Endodermal cell (in vitro differentiated cells): ENCODE results near the gene MS4A2. TPM values are rescaled to one million over a fixed set of nuclear protein-coding genes. Genes with fewer than 3 reads are reported as not detected.
"Not testable (repeated sequence)": the region's sequence is repeated elsewhere in the genome, so short reads cannot be mapped to it uniquely, and the experiment has no call there.

ENCODE experiments used
- DNase-seq: peaks from one replicate; pipeline ENCODE4 v3.0.0-alpha.2; 2017
- H3K27ac ChIP-seq: 2 replicates; pipeline ENCODE4 v1.5.1; 2013; ENCODE audit warnings: mild to moderate bottlenecking, low read depth, low read length, moderate library complexity
- H3K27me3 ChIP-seq: 2 replicates; pipeline ENCODE4 v1.6.1; 2013; ENCODE audit warnings: mild to moderate bottlenecking, low read length, moderate library complexity; ENCODE audit not compliant: insufficient read depth, control insufficient read depth, poor library complexity, severe bottlenecking
- H3K36me3 ChIP-seq: 2 replicates; pipeline ENCODE4 v1.7.0; 2013; ENCODE audit warnings: mild to moderate bottlenecking, low read length, moderate library complexity; ENCODE audit not compliant: control insufficient read depth, insufficient read depth
- H3K4me1 ChIP-seq: one replicate; pipeline ENCODE4 v1.7.0; 2013; ENCODE audit warnings: low read length; ENCODE audit not compliant: control insufficient read depth, insufficient read depth
- H3K4me3 ChIP-seq: 2 replicates; pipeline ENCODE4 v1.5.1; 2013; ENCODE audit warnings: mild to moderate bottlenecking, low read length, moderate library complexity
- H3K9ac ChIP-seq: 2 replicates; pipeline ENCODE4 v1.6.1; 2013; ENCODE audit warnings: mild to moderate bottlenecking, low read length, moderate library complexity; ENCODE audit not compliant: poor library complexity, severe bottlenecking; ENCODE audit errors: extremely low read depth
- H3K9me3 ChIP-seq: 2 replicates; pipeline ENCODE4 v1.6.1; 2013; ENCODE audit warnings: mild to moderate bottlenecking, low read length, moderate library complexity; ENCODE audit not compliant: control insufficient read depth
- H3K27ac Mint-ChIP-seq: 2 replicates; pipeline ENCODE4 v1.8.0; 2020; ENCODE audit warnings: mixed read lengths
- H3K27me3 Mint-ChIP-seq: 2 replicates; pipeline ENCODE4 v1.8.0; 2021; ENCODE audit warnings: mild to moderate bottlenecking, mixed read lengths; ENCODE audit not compliant: insufficient read depth
- H3K36me3 Mint-ChIP-seq: 2 replicates; pipeline ENCODE4 v1.8.0; 2020; ENCODE audit warnings: low read depth, mixed read lengths
- H3K4me1 Mint-ChIP-seq: 2 replicates; pipeline ENCODE4 v1.8.0; 2020; ENCODE audit warnings: mixed read lengths
- H3K4me3 Mint-ChIP-seq: 2 replicates; pipeline ENCODE4 v1.8.0; 2020; ENCODE audit warnings: mild to moderate bottlenecking, moderate library complexity, mixed read lengths
- H3K9me3 Mint-ChIP-seq: 2 replicates; pipeline ENCODE4 v1.8.0; 2020; ENCODE audit warnings: mild to moderate bottlenecking, mixed read lengths
- CTCF ChIP-seq: fragments of 200-600 bp; sonication (generic); conservative IDR thresholded peaks from 2 replicates; pipeline ENCODE4 v1.5.0; 2021; ENCODE audit warnings: antibody characterized with exemption, mild to moderate bottlenecking
- WGBS, 2 experiments: methylation state at CpG; one replicate each; pipeline versions ENCODE4 v1.1.5 to v1.1.7; 2013; ENCODE audit warnings: missing lambda C conversion rate in 2 of 2, mixed read lengths in 1 of 2; ENCODE audit not compliant: insufficient coverage in 1 of 2, insufficient read length in 1 of 2; 5-methylcytosine and 5-hydroxymethylcytosine counted together
- total RNA-seq, 2 donors: library from RNA; stranded (reverse); fragmentation: NEBNext Ultra II Directional in 1 of 2; extraction: Animal tissue kit (Norgen Biotek cat#: 25700) in 1 of 2; gene quantifications; 2 replicates in 1 of 2; 3 replicates in 1 of 2; pipeline ENCODE4 v1.2.1, GENCODE V29; 2021

Gene MS4A2
- total RNA-seq, 2 donors from 2014 or later = not detected

GRCh38 chr11:60064111-60064510 lies 24.4 kb upstream of the MS4A2 start:
- Histone ChIP-seq H3K36me3 (no peaks in the 10 kb centered on the region), H3K27ac (no peak overlapping the region), H3K4me3 (no peak overlapping the region), H3K9ac (no peak overlapping the region), H3K4me1 (no peaks in the 10 kb centered on the region), H3K9me3 (peaks cover 4% of the 10 kb centered on the region), H3K27me3 (no peaks in the 10 kb centered on the region)
- Mint-ChIP-seq H3K4me3 (no peak overlapping the region), H3K27me3 (no peaks in the 10 kb centered on the region), H3K4me1 (no peaks in the 10 kb centered on the region), H3K9me3 (peaks cover 2% of the 10 kb centered on the region), H3K36me3 (no peaks in the 10 kb centered on the region), H3K27ac (no peak overlapping the region)
- no peak for TF ChIP-seq CTCF
- 86 to 100% methylated on average over 1 of the region's 1 CpG for WGBS, 2 experiments
- DNase-seq = no peak

- 81 to 100% methylated on average over 1 of the region's 1 CpG for WGBS, 2 experiments
- no peak for DNase-seq
- TF ChIP-seq CTCF = no peak
- Histone ChIP-seq H3K4me1 (no peaks in the 10 kb centered on the region), H3K36me3 (no peaks in the 10 kb centered on the region), H3K27ac (no peak overlapping the region), H3K27me3 (no peaks in the 10 kb centered on the region), H3K9me3 (no peaks in the 10 kb centered on the region), H3K4me3 (no peak overlapping the region), H3K9ac (no peak overlapping the region)
- Mint-ChIP-seq H3K27me3 (no peaks in the 10 kb centered on the region), H3K27ac (no peak overlapping the region), H3K9me3 (peaks cover 2% of the 10 kb centered on the region), H3K36me3 (no peaks in the 10 kb centered on the region), H3K4me3 (no peak overlapping the region), H3K4me1 (no peaks in the 10 kb centered on the region)
Measured at GRCh38 chr11:60065801-60066200, 22.7 kb upstream of the MS4A2 start.

GRCh38 chr11:60069450-60069849 lies 19.0 kb upstream of the MS4A2 start:
- Mint-ChIP-seq H3K27me3 (no peaks in the 10 kb centered on the region), H3K27ac (no peak overlapping the region), H3K9me3 (peaks cover 11% of the 10 kb centered on the region), H3K36me3 (no peaks in the 10 kb centered on the region), H3K4me1 (no peaks in the 10 kb centered on the region), H3K4me3 (no peak overlapping the region)
- 97% methylated on average over 2 of the region's 2 CpGs; no CpG with 5 or more reads in 1 of the 2 experiments for WGBS, 2 experiments
- no peak overlapping the region for H3K4me3 ChIP-seq
- no peak overlapping the region for H3K27ac ChIP-seq
- H3K9me3 ChIP-seq = no peaks in the 10 kb centered on the region
- H3K9ac ChIP-seq = no peak overlapping the region
- TF ChIP-seq CTCF = no peak
- DNase-seq = no peak
- H3K36me3 ChIP-seq = no peaks in the 10 kb centered on the region
- H3K27me3 ChIP-seq = no peaks in the 10 kb centered on the region
- H3K4me1 ChIP-seq = no peaks in the 10 kb centered on the region

- H3K4me1 Mint-ChIP-seq, H3K4me1 ChIP-seq, H3K9me3 ChIP-seq, DNase-seq, H3K9ac ChIP-seq, H3K36me3 ChIP-seq, H3K36me3 Mint-ChIP-seq, H3K27ac ChIP-seq, H3K27me3 ChIP-seq, H3K27me3 Mint-ChIP-seq, H3K4me3 Mint-ChIP-seq, H3K4me3 ChIP-seq, H3K27ac Mint-ChIP-seq: not testable (repeated sequence)
- H3K9me3 Mint-ChIP-seq = peaks cover 11% of the 10 kb centered on the region
- WGBS, 2 experiments = 89 to 100% methylated on average over 2 to 6 of the region's 6 CpGs
Measured at GRCh38 chr11:60071644-60072043, 16.8 kb upstream of the MS4A2 start.
